Urinary bladder (tissue), 2 donors: Measurements from ENCODE around the gene KRTAP6-3. TPM values are rescaled to one million over a fixed set of nuclear protein-coding genes. Genes with fewer than 3 reads are reported as not detected.

ENCODE experiments used
- polyA plus RNA-seq: library from polyadenylated mRNA; stranded (reverse); fragments of 200-250 nt; gene quantifications from one replicate; pipeline ENCODE4 v1.2.3, GENCODE V29; 2013
- small RNA-seq: library from RNA; depleted of rRNA; stranded (forward); fragments of <200 nt; gene quantifications from one replicate; pipeline ENCODE3, GENCODE V24; 2014
- total RNA-seq: library from RNA; depleted of rRNA; stranded (reverse); fragments of >200 nt; gene quantifications from one replicate; pipeline ENCODE4 v1.2.3, GENCODE V29; 2014
- donor health status: healthy.

The KRTAP6-3 gene
- total and polyA plus RNA-seq, 2 donors, result not detected

Small RNA genes lying within 50 kb of the gene (small RNA-seq; reads per million reads assigned to genes)
- not detected for gene KRTAP20-1
- not detected for gene KRTAP20-3
- gene KRTAP20-4, result not detected
- gene KRTAP22-1, result not detected
- gene KRTAP22-2, result not detected

Other genes starting within 250 kb of the KRTAP6-3 start
- not detected for gene KRTAP23-1, start 243.8 kb upstream of the KRTAP6-3 start, total RNA-seq
- gene KRTAP23-1, start 243.8 kb upstream of the KRTAP6-3 start, polyA plus RNA-seq, result not detected
- not detected for gene KRTAP13-2, start 220.2 kb upstream of the KRTAP6-3 start, total RNA-seq
- not detected for gene KRTAP13-2, start 220.2 kb upstream of the KRTAP6-3 start, polyA plus RNA-seq
- not detected for gene KRTAP13-1, start 196.4 kb upstream of the KRTAP6-3 start, total RNA-seq
- gene KRTAP13-1, start 196.4 kb upstream of the KRTAP6-3 start, polyA plus RNA-seq, result not detected
- not detected for gene KRTAP13-3, start 166.5 kb upstream of the KRTAP6-3 start, total RNA-seq
- gene KRTAP13-3, start 166.5 kb upstream of the KRTAP6-3 start, polyA plus RNA-seq, result not detected
- not detected for gene KRTAP13-4, start 162.2 kb upstream of the KRTAP6-3 start, total RNA-seq
- gene KRTAP13-4, start 162.2 kb upstream of the KRTAP6-3 start, polyA plus RNA-seq, result not detected
- not detected for gene KRTAP15-1, start 152.2 kb upstream of the KRTAP6-3 start, total RNA-seq
- gene KRTAP15-1, start 152.2 kb upstream of the KRTAP6-3 start, polyA plus RNA-seq, result not detected
- not detected for gene KRTAP19-1, start 112.1 kb upstream of the KRTAP6-3 start, total RNA-seq
- gene KRTAP19-1, start 112.1 kb upstream of the KRTAP6-3 start, polyA plus RNA-seq, result not detected
- gene KRTAP19-2, start 105.0 kb upstream of the KRTAP6-3 start, total RNA-seq, result not detected
- gene KRTAP19-2, start 105.0 kb upstream of the KRTAP6-3 start, polyA plus RNA-seq, result not detected
- not detected for gene KRTAP19-3, start 100.4 kb upstream of the KRTAP6-3 start, total RNA-seq
- gene KRTAP19-3, start 100.4 kb upstream of the KRTAP6-3 start, polyA plus RNA-seq, result not detected
- not detected for gene KRTAP19-4, start 95.3 kb upstream of the KRTAP6-3 start, total RNA-seq
- gene KRTAP19-4, start 95.3 kb upstream of the KRTAP6-3 start, polyA plus RNA-seq, result not detected
- not detected for gene KRTAP19-5, start 90.3 kb upstream of the KRTAP6-3 start, total RNA-seq
- gene KRTAP19-5, start 90.3 kb upstream of the KRTAP6-3 start, polyA plus RNA-seq, result not detected
- not detected for gene KRTAP19-6, start 50.6 kb upstream of the KRTAP6-3 start, total RNA-seq
- not detected for gene KRTAP19-6, start 50.6 kb upstream of the KRTAP6-3 start, polyA plus RNA-seq
- not detected for gene KRTAP19-7, start 31.1 kb upstream of the KRTAP6-3 start, total RNA-seq
- gene KRTAP19-7, start 31.1 kb upstream of the KRTAP6-3 start, polyA plus RNA-seq, result not detected
- not detected for gene KRTAP22-2, start 2.0 kb upstream of the KRTAP6-3 start, total RNA-seq
- not detected for gene KRTAP22-2, start 2.0 kb upstream of the KRTAP6-3 start, polyA plus RNA-seq
- gene KRTAP6-2, start 6.5 kb downstream of the KRTAP6-3 start, total RNA-seq, result not detected
- not detected for gene KRTAP6-2, start 6.5 kb downstream of the KRTAP6-3 start, polyA plus RNA-seq
- not detected for gene KRTAP22-1, start 8.6 kb downstream of the KRTAP6-3 start, total RNA-seq
- gene KRTAP22-1, start 8.6 kb downstream of the KRTAP6-3 start, polyA plus RNA-seq, result not detected
- gene KRTAP6-1, start 21.5 kb downstream of the KRTAP6-3 start, total RNA-seq, result not detected
- not detected for gene KRTAP6-1, start 21.5 kb downstream of the KRTAP6-3 start, polyA plus RNA-seq
- not detected for gene KRTAP20-1, start 24.0 kb downstream of the KRTAP6-3 start, total RNA-seq
- not detected for gene KRTAP20-1, start 24.0 kb downstream of the KRTAP6-3 start, polyA plus RNA-seq
- not detected for gene KRTAP20-4, start 28.2 kb downstream of the KRTAP6-3 start, total RNA-seq
- gene KRTAP20-4, start 28.2 kb downstream of the KRTAP6-3 start, polyA plus RNA-seq, result not detected
- gene KRTAP20-2, start 42.8 kb downstream of the KRTAP6-3 start, total RNA-seq, result not detected
- not detected for gene KRTAP20-2, start 42.8 kb downstream of the KRTAP6-3 start, polyA plus RNA-seq
- not detected for gene KRTAP20-3, start 50.4 kb downstream of the KRTAP6-3 start, total RNA-seq
- not detected for gene KRTAP20-3, start 50.4 kb downstream of the KRTAP6-3 start, polyA plus RNA-seq
- gene KRTAP21-3, start 126.3 kb downstream of the KRTAP6-3 start, total RNA-seq, result not detected
- not detected for gene KRTAP21-3, start 126.3 kb downstream of the KRTAP6-3 start, polyA plus RNA-seq
- not detected for gene KRTAP21-2, start 154.8 kb downstream of the KRTAP6-3 start, total RNA-seq
- gene KRTAP21-2, start 154.8 kb downstream of the KRTAP6-3 start, polyA plus RNA-seq, result not detected
- gene KRTAP21-1, start 163.0 kb downstream of the KRTAP6-3 start, total RNA-seq, result not detected
- gene KRTAP21-1, start 163.0 kb downstream of the KRTAP6-3 start, polyA plus RNA-seq, result not detected
- not detected for gene KRTAP8-1, start 220.8 kb downstream of the KRTAP6-3 start, total RNA-seq
- not detected for gene KRTAP8-1, start 220.8 kb downstream of the KRTAP6-3 start, polyA plus RNA-seq
- not detected for gene KRTAP7-1, start 237.3 kb downstream of the KRTAP6-3 start, total RNA-seq
- gene KRTAP7-1, start 237.3 kb downstream of the KRTAP6-3 start, polyA plus RNA-seq, result not detected